Breast epithelium (tissue), 3 donors: ENCODE measurements around the gene GLRA1.

Experiments
- POLR2A ChIP-seq: fragments of 450-650 bp; IDR thresholded peaks from one replicate; pipeline ENCODE4 v1.6.1; 2016; ENCODE audit warnings: antibody characterized with exemption, mild to moderate bottlenecking, moderate library complexity
- TF ChIP-seq, protein P1 (sequence below), 3 donors: fragments of 450-650 bp; IDR thresholded peaks; one replicate each; pipeline ENCODE4 v1.5.1; 2016 to 2017; ENCODE audit warnings: antibody characterized with exemption in 3 of 3, mild to moderate bottlenecking in 3 of 3, moderate library complexity in 3 of 3

DNA sequence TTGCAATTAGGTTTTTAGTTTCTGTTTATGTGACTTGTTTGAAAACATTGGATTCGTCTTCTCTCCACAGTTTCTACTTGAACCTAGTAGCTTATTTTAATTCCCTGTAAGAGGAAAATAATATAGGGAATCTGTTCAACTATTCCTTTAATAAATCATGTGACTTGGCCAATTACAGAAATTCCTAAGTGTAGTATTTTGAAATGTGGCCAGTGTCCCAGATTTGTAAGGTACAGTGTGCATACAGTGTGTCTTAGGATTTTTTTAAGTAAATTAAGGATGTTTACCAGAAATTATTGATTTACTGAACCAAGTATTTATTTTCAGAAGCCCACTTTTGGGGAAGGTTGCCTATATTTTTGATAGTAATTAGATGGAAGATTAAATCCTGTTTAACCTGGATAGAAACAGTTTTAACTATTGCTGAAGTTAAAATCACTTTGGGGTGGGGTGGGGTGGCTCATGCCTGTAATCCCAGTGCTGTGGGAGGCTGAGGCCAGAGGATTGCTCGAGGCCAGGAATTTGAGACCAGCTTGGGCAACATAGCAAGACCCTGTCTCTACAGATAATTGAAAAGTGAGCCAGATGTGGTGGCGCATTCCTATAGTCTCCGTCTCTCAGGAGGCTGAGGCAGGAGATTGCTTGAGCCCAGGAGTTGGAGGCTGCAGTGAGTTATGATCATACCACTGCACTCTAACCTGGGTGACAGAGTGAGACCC lies 116.0 kb downstream of the GLRA1 start:
- TF ChIP-seq, protein P1, sequence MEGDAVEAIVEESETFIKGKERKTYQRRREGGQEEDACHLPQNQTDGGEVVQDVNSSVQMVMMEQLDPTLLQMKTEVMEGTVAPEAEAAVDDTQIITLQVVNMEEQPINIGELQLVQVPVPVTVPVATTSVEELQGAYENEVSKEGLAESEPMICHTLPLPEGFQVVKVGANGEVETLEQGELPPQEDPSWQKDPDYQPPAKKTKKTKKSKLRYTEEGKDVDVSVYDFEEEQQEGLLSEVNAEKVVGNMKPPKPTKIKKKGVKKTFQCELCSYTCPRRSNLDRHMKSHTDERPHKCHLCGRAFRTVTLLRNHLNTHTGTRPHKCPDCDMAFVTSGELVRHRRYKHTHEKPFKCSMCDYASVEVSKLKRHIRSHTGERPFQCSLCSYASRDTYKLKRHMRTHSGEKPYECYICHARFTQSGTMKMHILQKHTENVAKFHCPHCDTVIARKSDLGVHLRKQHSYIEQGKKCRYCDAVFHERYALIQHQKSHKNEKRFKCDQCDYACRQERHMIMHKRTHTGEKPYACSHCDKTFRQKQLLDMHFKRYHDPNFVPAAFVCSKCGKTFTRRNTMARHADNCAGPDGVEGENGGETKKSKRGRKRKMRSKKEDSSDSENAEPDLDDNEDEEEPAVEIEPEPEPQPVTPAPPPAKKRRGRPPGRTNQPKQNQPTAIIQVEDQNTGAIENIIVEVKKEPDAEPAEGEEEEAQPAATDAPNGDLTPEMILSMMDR (IDR thresholded peaks at IDR 0.05): no peak
- TF ChIP-seq POLR2A: no peak
